GM19240 (cell line): ENCODE results near the gene KDM2A.
"Not testable (repeated sequence)": the region's sequence is repeated elsewhere in the genome, so short reads cannot be mapped to it uniquely, and the experiment has no call there.

Experiments
- DNase-seq: peaks from one replicate; pipeline ENCODE4 v3.0.0; 2011; ENCODE audit warnings: low spot score; ENCODE audit not compliant: insufficient read length

Gene KDM2A

GRCh38 chr11:67167091-67167490, 48.0 kb downstream of the KDM2A start:
- DNase-seq: no peak

DNA sequence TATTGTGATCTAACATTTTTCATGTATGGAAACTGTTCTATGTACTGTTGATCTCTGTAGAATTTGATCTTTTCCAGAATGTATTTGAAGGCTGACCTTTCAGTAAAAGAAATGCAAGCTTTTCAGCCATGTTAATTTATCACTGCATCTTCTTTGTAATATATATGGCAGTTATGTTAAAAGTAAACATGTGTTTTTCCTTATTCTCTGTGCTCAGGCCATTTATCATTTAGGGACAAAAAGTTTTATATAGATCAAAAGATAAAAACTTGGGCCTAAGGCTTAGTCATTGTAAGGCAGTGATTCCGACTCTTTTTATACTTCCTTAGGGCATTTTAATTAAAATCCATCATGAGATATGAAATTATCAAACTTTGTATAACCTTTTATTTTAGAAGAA, 48.7 kb downstream of the KDM2A start:
- DNase-seq: no peak

DNA sequence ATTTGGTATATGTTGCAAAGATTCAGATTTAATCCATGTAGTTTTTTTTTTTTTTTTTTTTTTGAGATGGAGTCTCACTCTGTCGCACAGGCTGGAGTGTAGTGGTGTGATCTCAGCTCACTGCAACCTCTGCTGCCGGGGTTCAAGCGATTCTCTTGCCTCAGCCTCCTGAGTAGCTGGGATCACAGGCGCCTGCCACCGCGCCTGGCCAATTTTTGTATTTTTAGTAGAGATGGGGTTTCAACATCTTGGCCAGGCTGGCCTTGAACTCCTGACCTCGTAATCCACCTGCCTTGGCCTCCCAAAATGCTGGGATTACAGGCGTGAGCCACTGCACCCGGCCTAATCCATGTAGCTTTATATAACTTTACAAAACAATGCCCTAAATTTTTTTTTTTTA, 49.8 kb downstream of the KDM2A start:
- DNase-seq: not testable (repeated sequence)

- DNase-seq: no peak
These were observed 55.2 kb downstream of the KDM2A start for GRCh38 chr11:67174311-67174710.

DNA sequence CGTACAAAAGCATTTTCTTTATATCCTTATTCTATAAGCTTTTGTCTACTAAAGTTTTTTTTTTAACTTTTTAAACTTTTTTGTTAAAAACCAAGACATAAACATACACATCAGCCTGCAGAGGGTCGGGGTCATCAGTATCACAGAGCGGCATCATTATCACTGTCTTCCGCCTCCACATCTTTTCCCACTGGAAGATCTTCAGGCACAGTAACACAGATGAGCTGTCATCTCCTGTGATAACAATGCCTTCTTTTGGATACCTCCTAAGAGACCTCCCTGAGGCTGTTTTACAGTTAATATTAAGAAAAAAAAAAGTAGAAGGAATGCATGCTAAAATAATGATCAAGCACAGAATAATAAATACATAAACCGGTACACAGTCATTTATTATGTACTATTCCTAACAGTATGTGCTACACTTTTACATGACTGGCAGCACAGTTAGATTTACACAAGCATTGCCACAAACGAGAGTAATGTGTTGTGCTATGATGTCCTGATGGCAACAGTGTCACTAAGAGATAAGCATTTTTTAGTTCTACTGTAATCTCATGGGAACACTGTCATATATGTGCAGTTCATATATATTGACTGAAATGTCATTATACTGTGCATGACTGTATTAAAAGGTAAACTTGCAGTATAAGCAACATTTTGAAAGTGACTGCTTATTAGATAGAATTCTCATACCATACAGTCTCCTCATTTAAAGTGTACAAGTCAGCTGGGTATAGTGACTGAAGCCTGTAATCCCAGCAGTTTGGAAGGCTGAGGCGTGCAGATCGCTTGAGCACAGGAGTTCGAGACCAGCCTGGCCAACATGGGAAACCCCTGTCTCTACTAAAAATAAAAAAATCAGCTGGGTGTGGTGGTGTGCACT, 58.6 kb downstream of the KDM2A start:
- DNase-seq: no peak

DNA sequence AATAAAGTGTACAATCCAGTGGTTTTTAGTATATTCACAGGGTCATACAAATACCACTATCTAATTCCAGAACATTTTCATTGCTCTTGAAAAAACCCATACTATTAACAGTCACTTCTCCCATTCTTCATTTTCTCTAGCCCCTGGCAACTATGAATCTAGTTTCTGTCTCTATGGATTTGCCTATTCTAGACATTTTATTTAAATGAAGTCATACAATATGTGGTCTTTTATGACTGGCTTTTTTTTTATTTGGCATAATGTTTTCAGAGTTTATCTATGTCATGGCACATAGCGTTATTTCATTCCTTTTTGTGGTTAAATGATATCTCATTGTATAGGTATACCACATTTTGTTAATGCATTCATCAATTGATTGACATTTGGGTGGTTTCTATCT, 59.4 kb downstream of the KDM2A start:
- DNase-seq: no peak

- no peak for DNase-seq
These were observed 59.8 kb downstream of the KDM2A start for GRCh38 chr11:67178878-67179277.

GRCh38 chr11:67179892-67180490, 60.9 kb downstream of the KDM2A start:
- DNase-seq: no peak

DNA sequence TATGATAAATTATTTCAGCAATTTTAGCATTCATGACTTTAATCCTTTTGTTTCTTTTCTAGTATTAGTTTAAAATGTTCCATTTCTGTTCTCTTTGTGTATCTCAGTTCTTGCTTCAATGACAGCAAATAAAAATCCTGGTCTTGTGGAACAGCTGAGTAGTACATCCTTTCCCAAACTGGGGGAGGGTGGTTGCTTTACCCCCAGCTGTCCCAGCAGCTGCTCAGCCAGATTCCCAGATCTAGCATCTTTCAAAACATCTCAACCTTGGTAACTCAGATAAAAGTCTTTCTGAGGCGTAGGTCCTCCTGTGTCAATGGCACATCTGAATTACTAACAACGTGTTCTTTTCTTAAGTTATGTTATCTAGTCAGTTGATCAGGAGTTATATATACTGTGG, 75.0 kb downstream of the KDM2A start:
- DNase-seq: no peak

GRCh38 chr11:67195971-67196456, 77.0 kb downstream of the KDM2A start:
- no peak for DNase-seq

- no peak for DNase-seq
These were observed 78.5 kb downstream of the KDM2A start for GRCh38 chr11:67197606-67198005.

- DNase-seq: not testable (repeated sequence)
These were observed 79.7 kb downstream of the KDM2A start for GRCh38 chr11:67198781-67199180.

DNA sequence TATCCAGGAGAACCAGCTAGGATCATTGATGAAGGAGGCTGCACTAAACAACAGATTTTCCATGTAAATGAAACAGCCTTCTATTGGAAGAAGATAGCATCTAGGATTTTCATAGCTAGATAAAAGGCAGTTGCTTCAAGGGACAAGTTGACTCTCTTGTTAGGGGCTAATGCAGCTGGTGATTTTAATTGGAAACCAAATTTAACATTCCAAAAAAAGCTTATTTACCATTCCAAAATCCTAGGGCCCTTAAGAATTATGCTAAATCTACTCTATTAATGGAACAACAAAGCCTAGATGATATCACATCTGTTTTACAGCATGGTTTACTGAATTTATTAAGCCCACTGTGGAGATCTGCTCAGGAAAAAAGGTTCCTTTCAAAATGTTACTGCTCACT, 80.7 kb downstream of the KDM2A start:
- no peak for DNase-seq

DNA sequence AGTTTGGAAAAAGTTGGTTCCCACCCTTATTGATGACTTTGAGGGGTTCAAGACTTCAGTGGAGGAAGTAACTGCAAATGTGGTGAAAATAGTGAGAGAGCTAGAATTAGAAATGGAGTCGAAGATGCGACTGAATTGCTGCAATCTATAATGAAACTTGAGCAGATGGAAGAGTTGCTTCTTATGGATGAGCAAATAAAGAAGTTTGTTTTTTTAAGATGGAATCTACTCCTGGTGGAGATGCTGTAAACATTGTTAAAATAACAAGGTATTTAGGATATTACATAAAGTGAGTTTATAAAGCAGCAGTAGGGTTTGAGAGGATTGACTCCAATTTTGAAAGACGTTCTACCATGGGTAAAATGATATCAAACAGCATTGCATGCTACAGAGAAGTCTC, 83.0 kb downstream of the KDM2A start:
- no peak for DNase-seq

DNA sequence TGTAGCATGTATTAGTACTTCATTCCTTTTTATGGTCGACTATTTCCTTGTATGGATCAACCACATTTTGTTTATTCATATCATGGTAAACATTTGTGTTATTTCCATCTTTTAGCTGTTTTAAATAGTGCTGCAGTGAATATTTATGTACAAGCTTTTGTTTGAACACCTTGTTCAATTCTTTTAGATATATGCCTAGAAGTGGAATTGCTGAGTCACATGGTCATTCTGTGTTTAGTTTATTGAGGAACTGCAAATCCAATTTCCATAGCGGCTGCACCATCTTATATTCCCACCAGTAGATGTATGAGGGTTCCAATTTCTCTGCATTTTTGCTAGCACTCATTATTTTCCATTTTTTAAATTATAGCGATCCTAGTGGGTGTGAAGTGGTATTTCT, 85.8 kb downstream of the KDM2A start:
- no peak for DNase-seq

GRCh38 chr11:67209222-67209621, 90.2 kb downstream of the KDM2A start:
- DNase-seq: not testable (repeated sequence)

DNA sequence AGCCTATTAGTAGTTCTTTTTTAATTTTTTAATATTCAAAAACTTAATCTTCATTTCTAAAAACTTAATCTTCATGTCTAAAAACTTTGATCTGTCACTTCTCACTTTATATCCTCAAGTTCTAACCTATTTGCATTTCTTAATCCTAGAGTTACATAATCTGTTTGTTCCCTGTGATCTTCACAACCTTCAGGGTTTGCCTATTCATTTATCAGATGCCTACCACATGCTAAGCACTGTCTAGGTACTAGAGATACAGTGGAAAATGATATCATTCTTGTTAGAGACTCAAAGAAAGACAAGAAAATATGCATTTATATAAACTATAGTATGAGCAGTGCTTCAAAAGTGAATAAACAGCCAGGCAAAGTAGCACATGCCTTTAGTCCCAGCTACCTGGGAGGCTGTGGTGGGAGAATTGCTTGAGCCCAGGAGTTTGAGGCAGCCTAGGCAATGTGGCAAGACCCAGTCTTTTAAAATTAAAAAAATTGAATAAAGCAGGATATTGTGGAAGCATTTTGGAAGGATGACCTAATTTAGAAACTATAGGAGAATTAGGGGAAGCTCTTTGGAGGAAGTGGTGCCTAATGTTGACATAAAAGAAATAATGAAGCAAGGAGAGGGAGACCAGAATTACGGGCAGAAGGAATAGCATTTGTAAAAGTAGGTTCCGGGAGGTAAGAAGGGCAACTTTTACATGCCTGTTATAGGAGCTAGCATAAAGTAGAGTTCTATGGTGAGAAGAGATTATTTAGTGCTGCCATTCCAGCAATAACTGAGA, 92.8 kb downstream of the KDM2A start:
- DNase-seq: no peak

DNA sequence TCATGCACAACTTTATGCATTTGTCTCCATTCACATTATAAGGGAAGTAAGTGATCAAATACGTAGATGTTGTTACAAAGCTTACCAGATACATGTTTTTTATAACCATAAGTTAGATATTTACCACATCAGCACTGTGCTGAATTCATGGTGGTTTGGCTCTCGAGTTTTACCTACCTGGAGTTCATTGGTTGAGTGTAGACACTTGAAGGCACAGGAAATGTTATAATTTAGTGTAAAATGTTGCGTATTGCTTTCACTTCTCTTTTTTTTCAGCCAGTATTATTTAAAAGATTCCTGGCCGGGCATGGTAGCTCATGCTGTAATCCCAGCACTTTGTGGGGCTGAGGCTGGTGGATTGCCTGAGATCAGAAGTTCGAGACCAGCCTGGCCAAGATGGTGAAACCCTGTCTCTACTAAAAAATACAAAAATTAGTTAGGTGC, 94.1 kb downstream of the KDM2A start:
- DNase-seq: peak; percentile 18

GRCh38 chr11:67227726-67228125, 108.7 kb downstream of the KDM2A start:
- no peak for DNase-seq

DNA sequence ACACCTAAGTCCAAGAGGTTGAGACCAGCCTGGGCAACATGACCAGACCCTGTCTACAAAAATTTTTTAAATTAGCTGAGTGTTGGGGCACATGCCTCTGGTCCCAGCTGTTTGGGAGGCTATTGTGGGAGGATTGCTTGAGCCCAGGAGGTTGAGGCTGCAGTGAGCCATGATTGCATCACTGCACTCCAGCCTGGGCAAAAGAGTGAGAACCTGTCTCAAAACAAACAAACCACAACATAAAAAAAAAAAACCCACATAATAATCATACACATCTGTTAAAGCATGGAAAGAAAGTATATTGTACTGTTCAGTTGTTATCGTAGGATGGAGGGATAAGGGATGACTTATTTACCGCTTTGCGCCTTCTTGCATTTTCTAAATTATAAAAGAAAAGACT, 111.3 kb downstream of the KDM2A start:
- no peak for DNase-seq

DNA sequence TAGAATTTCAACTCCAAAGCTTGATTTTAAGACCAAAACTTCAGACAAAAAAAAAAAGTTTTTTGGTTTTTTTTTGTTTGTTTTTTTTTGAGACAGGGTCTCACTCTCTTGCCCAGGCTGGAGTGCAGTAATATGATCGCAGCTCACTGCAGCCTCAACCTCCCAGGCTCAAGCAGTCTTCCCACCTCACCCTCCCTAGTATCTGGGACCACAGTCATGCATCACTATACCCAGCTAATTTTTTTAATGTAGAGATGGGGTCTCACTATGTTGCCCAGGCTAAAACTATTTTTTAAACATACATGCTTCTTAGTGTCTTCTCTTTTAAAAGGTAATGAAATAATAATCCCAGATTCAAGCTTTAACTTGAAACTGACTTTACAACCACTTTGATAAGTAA, 111.8 kb downstream of the KDM2A start:
- no peak for DNase-seq

- no peak for DNase-seq
These were observed 114.6 kb downstream of the KDM2A start for GRCh38 chr11:67233584-67234190.
